HepG2 (cell line): Measurements from ENCODE around the gene MGAT5. TPM values are rescaled to one million over a fixed set of nuclear protein-coding genes. Genes with fewer than 3 reads are reported as not detected.

Source experiments
- AGO1 ChIP-seq: fragments of 200-400 bp; formaldehyde crosslinking; IDR thresholded peaks from 2 replicates; pipeline ENCODE4 v1.6.1; 2017; ENCODE audit warnings: mild to moderate bottlenecking, low read depth, low read length, moderate library complexity; ENCODE audit not compliant: poor library complexity, severe bottlenecking
- ARNT ChIP-seq: fragments of 450-650 bp; IDR thresholded peaks from 2 replicates; pipeline ENCODE4 v1.6.1; 2017
- FOXP1 ChIP-seq, 2 experiments: fragments of 450-650 bp in 1 of 2; IDR thresholded peaks; 2 replicates each; pipeline ENCODE4 v1.6.1; 2017 to 2018; ENCODE audit warnings: antibody characterized with exemption in 1 of 2
- HNF1A ChIP-seq, 2 experiments: sonication (generic) in 1 of 2; formaldehyde crosslinking in 1 of 2; IDR thresholded peaks; 2 replicates each; pipeline versions ENCODE4 v1.4.0 to v1.6.1; 2016 to 2020; ENCODE audit warnings: borderline replicate concordance in 1 of 2, low read depth in 1 of 2, mild to moderate bottlenecking in 1 of 2, missing genetic modification reagents in 1 of 2
- KDM5A ChIP-seq: fragments of 200-600 bp; sonication (generic); IDR thresholded peaks from 2 replicates; pipeline ENCODE4 v1.7.0; 2018; ENCODE audit warnings: antibody characterized with exemption, mild to moderate bottlenecking, low read length, borderline replicate concordance
- RAD21 ChIP-seq: fragments of 450-650 bp; formaldehyde crosslinking; IDR thresholded peaks from 2 replicates; pipeline ENCODE4 v1.5.0; 2020; ENCODE audit warnings: mild to moderate bottlenecking
- SMAD3 ChIP-seq: sonication (generic); formaldehyde crosslinking; IDR thresholded peaks from 2 replicates; pipeline ENCODE4 v1.4.0; 2020; ENCODE audit warnings: missing genetic modification reagents
- ZNF142 ChIP-seq: sonication (generic); formaldehyde crosslinking; IDR thresholded peaks from 2 replicates; pipeline ENCODE4 v1.4.0; 2020; ENCODE audit warnings: missing genetic modification reagents
- ZNF430 ChIP-seq: sonication (generic); formaldehyde crosslinking; IDR thresholded peaks from 2 replicates; pipeline ENCODE4 v1.9.0; 2021; ENCODE audit warnings: mild to moderate bottlenecking, missing genetic modification reagents
- ZNF510 ChIP-seq: sonication (generic); formaldehyde crosslinking; IDR thresholded peaks from 2 replicates; pipeline ENCODE4 v1.4.0; 2020; ENCODE audit warnings: low read depth, mild to moderate bottlenecking, missing genetic modification reagents
- ZSCAN20 ChIP-seq: sonication (generic); formaldehyde crosslinking; IDR thresholded peaks from 2 replicates; pipeline ENCODE4 v1.4.0; 2020; ENCODE audit warnings: missing genetic modification reagents, mild to moderate bottlenecking, borderline replicate concordance
- polyA plus RNA-seq, 8 experiments: library from polyadenylated mRNA; depleted of rRNA in 3 of 8; stranded (reverse) in 7 of 8; unstranded in 1 of 8; fragments of >200 nt; fragmentation: Illumina TruSeq in 4 of 8; extraction: Trizol in 4 of 8; gene quantifications; 2 replicates each; pipeline versions ENCODE4 v1.2.1 to v1.2.3, GENCODE V29; 2011 to 2016; ENCODE audit warnings: low read depth in 4 of 8, missing spikeins in 1 of 8, mixed read lengths in 1 of 8; ENCODE audit not compliant: insufficient read depth in 1 of 8
- total RNA-seq, 5 experiments: library from RNA; depleted of rRNA; stranded (reverse); fragments of >200 nt; fragmentation: Illumina TruSeq; extraction: Trizol; gene quantifications; 2 replicates each; pipeline ENCODE4 v1.2.3, GENCODE V29; 2016; ENCODE audit warnings: low read depth in 1 of 5

The MGAT5 gene
- total and polyA plus RNA-seq, 2 of the 13 experiments (the other 11 are each of a cell fraction or from before 2014, with no cell fraction given): 33.1 to 60.2 TPM

- TF ChIP-seq ZNF142 (no peak), KDM5A (no peak), ZNF430 (CRISPR knock-in tag) (no peak), AGO1 (no peak), FOXP1 (IDR thresholded peaks at IDR 0.05) (no peak), FOXP1 (CRISPR knock-in tag; IDR thresholded peaks at IDR 0.05) (no peak), ARNT (no peak), ZNF510 (no peak), RAD21 (CRISPR knock-in tag) (no peak), SMAD3 (CRISPR knock-in tag) (no peak), HNF1A (IDR thresholded peaks at IDR 0.05; ENCODE audit: low read depth) (no peak), HNF1A (CRISPR knock-in tag; IDR thresholded peaks at IDR 0.05; ENCODE audit: borderline replicate concordance) (no peak), ZSCAN20 (CRISPR knock-in tag) (no peak)
These were observed 24.7 kb downstream of the MGAT5 start (continued) for GRCh38 chr2:134278553-134278952.
